COLO668 (cell line): ENCODE results near the gene WNT3.
A peak's percentile ranks its signal among the peaks of the same experiment; 100 is the strongest.
"Not testable (repeated sequence)": the region's sequence is repeated elsewhere in the genome, so short reads cannot be mapped to it uniquely, and the experiment has no call there.

Experiments used
- DNase-seq: peaks from one replicate; lab custom pipeline; 2025; ENCODE audit not compliant: unreplicated experiment; lab: John Stamatoyannopoulos, UW

Gene WNT3

DNA sequence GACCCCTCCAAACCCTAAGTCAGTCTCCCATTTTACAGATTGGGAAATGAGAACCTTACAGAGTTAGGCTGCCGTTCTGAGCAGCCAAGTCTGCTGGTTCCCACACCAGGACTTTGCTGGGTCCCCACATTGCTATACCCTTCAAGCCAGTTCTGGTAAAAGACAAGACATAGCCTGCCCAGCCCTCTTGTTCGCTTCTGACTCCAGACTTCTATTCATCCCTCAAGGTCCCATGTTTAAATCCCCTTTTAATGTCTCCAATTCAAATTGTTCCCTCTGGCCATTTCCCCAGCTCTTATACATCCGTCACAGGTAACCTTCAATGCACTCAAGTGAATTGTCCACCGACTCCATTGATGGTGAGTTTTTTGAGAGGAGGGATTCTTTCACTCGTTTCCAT lies 30.2 kb downstream of the WNT3 start:
- no peak for DNase-seq

DNA sequence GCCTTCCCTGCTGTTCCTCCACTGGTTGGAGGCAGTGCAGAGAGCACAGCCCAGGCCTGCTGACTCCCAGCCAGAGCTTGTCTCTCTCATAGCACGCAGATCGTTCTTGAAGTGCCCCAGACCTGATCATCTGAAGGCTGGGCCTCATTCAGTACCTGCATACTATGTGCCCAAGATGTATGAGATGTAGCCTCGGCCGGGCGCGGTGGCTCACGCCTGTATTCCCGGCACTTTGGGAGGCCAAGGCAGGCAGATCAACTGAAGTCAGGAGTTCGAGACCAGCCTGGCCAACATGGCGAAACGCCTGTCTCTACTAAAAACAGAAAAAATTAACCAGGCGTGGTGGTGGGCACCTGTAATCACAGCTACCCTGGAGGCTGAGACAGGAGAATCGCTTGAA lies 31.0 kb downstream of the WNT3 start:
- no peak for DNase-seq

DNA sequence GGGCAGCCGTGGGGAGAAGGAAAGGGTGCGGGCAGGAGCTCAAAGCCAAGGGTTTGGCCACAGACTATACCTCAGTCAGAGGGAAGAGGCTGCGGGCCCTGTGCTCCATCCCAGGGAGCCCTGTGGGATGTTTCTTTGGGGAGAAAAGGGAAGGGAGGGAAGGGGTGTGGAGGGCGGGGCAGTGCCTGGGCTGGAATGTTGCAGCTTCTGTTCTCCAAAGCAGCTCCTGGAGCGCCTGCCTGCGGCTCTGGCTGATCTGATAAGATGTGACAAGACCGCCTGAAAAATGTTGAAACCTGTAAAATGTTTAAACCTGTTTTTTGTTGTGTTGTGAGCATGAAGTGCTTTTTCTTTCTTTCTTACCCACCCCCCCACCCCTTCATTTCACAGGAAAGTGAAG lies 32.8 kb downstream of the WNT3 start:
- no peak for DNase-seq

DNA sequence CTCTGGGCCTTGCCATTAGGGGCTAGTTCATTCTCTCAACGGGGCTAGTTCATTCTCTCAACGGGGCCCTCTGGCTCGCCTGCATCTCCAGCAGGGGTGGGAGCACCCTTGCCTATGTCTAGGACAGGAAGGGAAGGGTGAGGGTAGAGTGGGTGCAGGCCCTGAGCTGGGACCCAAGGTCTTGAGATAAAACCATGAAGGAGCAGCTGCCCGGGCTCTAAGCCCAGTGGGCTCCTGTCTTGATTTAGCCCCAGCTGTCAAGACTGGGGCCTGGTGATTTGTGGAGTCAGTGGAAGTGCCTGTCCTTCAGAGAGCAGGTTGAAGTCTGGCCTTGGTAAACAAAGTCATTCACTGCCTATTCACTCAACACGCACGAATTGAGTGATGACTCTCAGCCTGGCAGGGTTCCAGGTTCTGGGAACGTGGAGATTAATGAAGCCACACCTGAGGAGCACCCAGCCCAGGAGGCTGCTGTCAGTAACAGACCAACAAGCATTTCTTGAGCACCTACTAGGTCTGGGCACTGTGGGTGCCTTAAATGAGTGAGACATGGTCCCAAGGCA lies 35.4 kb downstream of the WNT3 start:
- peak; percentile 71 for DNase-seq

DNA sequence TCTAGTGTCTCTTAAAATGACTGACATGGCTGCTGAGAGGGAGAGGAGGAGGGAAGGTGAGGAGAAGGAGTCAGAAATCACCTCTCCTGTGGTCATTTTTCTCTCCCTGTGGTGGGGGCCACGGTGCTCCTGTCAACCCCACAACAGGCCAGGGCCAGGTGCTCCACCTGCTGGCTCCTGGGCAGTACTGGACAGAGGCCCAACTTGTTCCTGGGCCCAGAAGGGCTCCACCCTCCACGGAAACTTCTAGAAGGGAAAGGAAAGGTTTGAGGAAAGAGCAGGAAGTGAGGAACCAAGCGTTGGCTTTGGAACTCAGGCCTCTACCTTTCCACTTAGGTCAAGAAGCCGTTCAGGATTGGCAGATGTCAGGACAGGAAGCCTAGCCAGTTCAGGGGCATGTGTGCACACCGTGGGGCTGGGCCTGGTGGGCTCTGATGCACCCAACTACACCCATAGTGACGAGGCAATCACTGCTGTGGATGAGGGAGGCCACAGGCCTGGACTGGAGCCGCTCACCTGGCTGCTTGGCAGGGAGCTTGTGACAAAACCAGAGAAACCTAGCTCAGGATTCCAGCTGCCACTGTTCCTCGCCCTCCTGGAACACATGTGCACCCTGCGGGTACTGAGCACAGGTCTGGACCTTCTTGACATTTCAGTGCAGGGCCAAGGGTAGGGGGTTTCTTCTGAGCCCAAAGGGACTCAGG lies 36.1 kb downstream of the WNT3 start:
- DNase-seq, result peak; percentile 10

DNA sequence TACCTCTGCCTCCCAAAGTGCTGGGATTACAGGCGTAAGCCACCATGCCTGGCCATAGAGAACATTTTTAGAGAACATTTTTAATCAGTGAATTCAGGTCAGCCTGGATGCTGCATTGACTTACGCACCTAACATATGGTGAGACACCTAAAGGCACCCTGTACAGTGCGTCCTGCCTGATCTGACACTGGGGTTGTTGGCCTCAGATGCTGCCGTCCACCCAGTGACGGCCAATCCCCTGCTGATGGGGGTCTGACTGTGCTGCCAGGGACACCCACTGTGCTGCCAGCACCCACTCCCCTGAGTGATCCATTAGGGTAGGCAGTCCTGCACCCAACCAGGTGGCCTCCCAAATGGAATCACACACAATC lies 38.5 kb downstream of the WNT3 start:
- DNase-seq, result no peak

DNA sequence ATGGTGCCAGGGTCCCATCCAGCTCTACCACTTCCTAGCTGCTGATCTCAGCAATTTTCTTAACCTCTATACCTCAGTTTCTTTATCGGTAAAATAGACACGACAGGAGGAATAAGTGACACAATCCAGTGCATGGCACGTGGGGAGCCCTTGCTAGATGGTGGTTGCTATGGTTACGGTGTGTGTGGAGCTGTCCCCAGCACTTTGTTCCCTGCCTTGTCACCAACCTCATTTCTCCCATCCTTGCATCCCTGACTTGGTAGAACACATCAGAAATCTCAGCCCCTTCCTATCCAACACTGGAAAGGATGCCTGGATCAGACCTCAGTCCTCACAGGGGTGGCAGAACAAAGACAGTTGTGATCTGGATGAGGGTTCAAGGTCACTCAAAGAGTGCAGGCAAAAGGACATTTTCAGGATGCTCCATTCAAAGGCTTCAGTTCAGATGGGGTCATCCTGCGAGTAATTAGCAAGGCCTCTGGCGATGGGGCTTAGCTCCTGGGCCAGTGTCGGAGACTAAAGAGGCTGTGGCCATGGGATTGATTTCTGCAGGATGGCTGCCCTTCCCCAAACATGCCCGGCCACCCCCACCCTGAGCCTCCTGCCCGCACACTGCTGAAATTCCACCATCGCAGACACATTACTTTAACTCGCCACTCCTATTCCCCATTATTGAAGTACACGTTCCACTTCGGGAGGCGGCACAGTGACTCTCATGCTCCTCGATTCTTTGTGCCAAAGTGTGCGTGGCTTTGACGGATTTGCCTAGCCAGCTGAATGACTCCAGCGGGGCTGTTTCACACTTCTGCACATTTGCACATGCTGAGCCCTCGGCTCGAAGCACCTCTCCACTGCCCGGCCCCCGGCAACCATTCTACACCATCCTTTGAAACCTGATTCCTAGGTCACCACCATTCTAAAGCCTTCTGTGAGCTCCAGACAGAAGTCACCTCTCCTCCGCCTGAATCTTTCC lies 40.3 kb downstream of the WNT3 start:
- no peak for DNase-seq

DNA sequence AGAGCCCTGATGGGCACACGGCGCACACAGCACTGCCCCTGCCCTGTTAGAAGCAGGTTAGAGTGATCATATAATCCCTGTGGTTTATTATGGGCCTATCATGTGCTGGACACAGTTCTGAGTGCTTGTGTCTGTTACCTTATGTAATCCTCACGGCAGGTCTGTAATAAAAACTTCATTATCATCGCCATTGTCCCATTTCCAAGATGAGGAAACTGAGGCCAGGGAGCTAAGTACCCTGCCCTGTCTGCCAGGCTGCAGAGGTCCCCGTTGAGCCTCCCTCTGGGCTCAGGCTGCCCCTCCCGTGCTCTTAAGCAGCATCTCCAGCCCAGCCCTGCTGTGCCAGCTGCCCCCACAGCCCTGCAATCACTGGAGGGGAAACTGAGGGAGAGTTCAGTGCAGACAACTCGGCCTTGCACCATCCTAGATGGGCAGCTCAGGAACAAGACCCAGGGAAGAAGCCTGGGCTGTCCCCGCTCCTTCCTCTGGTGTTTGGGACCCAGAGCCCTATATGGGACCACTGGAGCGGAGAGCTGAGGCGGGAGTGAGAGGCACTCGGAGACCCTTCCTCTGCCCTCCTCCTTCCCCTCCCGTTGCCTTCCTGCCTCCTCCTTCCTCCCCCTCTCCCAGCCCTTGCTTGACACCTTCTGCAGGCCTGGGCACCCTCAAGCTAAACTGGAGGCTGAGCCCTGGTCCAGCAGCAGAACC lies 42.0 kb downstream of the WNT3 start:
- no peak for DNase-seq

DNA sequence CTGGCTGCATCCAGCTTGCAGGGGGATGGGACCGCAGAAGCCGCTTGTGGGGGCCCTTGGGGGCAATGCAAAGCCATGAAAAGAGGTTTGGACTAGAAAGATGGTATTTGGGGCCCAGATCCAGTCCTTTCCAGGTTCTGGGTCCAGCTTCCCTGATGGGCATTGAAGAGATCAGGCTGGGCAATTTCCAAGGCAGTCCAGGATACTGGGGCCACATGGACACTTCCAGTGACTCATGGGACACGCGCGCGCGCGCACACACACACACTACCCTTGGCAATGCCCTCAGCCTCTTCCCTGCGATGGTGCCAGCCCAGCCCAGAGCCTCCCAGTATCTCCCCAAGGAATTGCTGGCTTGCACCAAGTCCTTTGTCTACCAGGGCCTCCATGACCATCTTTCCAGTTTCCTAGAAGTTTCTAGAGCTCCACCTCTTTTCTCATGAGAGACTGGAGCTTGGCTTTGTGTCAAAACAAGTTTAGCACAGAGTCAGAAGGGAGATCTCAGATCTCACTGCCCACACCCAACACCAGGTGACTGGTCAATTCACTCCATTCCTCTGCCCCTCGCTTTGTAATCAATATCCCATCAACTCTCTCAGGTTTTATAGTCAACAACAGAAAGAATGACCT lies 44.3 kb downstream of the WNT3 start:
- no peak for DNase-seq

DNA sequence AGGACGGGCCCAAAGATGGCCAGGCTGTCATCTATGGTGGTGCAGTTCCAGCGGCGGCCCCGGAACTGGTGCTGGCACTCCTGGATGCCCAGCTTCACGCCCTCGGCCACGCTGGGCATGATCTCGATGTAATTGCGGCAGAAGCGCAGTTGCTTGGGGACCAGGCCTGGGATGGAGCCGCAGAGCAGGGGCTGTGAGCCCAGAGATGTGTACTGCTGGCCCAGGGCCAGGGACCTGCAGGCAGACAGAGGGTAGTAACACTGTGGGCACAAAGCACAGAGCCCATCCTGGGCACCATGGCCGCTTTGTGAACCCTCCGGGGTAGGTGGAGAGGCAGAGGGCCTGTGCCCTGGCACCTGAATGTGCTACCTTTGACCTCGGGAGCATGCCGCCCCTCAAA lies 44.8 kb downstream of the WNT3 start:
- no peak for DNase-seq

DNA sequence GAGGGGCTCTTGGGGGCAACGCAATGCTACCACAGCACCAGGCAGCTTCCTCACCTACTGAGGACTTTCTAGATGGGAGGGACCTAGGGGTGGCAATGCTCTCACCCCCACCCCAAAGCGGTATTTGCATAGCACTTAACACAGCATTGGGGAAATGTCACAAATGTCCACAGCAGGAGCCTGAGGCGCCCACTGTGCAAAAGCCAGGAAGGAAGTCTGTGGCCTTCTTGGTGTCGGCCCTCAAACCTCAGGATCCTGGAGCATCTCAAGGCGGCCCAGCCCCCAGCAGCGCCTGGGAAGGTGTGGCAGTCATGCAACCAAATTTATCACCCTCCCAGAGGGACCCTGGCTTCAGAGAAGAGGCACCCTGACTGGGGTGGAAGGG lies 45.3 kb downstream of the WNT3 start:
- no peak for DNase-seq

DNA sequence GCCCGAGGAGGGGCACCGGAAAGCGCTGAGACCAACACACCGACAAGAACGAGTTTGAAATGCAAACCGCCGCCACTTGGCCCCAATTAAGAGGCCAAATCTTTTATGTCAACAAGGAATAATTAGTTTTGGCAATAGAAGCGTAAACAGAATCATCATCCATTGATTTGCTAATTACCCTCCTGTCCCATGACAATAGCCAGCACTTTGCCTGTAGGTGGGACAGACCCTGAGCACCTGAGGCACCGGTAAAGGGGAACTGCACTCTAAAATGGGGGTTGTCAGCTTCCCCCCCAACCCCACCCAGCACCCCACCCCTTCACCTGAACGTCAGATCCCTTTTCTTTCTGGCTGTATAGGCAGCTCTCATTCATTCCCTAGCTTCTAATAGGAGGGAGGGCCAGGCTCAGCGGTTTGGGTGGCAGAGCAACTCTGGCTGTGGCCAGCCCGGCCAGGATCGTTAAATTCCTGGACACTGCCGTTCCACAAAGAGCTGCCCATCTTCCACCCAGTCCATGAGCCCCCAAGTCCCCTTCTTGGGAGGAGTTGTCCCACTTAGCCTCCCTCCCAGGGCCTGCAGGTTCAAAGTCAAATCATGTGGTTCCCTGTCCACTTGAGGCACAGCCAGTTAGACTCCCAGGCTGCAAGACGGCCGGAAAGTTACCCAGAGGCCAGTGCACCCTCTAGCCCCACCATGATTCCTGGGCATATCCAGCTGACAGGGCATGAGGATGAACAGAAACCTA lies 45.8 kb downstream of the WNT3 start:
- DNase-seq, result no peak

DNA sequence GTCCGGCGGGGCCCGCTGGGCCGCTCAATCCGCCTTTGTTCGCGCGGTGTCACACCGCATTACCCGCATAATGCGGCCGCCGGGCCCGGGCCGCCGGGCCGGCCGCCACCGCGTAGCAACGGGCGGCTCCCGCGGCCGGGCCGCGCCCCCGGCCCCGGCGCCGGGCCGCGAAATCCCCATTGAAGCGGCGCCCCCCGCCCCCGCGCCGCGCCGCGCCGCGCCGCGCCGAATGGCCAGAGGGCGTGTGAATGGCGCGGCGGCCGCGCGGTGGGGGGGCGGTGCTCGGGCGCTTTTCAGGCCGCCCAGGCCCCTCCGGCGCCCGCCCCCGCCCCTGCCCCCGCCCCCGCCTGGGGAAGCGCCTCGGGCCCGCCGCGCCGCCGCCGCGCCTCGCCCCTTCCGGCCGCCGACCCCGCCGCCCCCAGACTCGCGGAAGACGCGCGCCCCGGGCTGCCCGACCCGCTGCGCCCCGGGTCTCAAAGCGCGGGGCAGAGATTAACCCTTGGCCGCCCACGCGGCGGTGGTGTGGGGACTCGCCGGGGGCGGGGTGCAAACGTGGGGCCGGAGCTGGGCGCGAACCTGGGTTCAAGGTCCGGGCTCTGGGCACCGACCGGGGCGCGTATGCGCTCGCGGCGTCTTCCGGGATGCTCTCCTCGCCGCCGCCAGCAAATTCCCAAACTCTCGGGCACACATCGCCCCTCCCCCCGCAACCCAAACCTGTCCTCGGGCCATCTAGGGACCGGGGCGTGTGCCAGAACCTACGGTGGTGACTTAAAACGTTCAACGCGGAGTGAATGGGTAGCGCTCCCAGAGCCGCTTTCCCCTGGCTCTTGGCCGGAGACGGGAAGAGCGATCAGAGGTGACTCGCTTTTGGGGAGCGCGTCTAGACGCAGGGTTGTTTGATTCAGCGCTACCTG lies 46.7 kb downstream of the WNT3 start:
- DNase-seq, result peak; percentile 26

DNA sequence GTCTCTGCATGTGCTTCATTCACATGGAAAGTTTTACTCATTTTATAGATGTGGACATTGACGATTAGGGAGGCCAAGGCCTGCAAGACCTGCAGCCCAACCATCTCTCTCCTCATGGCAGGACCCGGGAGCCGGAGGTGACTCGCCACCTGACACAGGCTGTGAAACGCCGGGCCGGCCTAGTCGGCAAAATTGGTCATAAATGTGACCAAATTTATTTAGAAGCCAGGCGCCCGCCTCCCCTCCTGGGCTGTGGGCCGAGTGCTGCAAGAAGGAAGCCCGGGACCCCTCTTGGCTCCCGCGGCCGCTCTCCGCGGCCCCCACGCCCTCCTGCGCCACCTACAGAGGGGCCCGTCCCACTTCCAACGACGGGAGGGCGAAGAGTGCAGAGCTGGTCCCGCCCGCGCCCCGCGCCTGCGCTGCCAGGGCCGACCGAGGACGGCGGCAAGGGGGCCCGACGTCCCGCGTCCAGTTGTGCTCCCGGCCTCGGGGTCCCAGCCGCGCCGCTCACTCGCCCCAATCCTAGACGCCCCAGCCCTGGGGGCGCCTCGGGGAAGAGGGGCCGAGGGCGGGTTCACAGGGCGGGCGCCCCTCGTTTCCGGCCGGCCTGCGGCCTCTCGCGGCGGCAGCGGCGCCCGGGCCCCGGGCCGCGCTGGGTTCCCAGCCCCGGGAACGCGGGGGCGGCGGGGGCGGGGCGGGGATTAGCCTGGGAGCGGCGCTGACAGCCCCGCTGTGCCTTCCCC lies 47.5 kb downstream of the WNT3 start:
- peak; percentile 34 for DNase-seq

DNA sequence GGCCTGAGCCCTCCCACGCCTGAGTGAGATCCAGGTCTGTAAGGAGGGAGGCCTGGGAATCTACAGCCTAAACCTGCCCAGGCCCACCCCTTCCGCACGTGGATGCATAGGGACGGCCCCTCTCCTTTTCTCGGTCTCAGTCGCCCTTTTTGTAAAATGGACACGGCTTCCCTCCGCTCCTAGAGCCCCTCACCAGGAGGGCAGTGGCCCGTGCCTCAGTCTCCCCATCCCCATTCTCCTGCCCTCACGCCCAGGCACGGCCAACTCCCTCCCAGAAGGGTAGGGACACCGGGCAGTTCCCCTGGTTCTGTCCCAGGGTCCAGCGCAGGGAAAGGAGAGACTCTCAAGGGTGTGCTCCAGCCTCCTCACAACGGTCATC lies 48.1 kb downstream of the WNT3 start:
- no peak for DNase-seq

DNA sequence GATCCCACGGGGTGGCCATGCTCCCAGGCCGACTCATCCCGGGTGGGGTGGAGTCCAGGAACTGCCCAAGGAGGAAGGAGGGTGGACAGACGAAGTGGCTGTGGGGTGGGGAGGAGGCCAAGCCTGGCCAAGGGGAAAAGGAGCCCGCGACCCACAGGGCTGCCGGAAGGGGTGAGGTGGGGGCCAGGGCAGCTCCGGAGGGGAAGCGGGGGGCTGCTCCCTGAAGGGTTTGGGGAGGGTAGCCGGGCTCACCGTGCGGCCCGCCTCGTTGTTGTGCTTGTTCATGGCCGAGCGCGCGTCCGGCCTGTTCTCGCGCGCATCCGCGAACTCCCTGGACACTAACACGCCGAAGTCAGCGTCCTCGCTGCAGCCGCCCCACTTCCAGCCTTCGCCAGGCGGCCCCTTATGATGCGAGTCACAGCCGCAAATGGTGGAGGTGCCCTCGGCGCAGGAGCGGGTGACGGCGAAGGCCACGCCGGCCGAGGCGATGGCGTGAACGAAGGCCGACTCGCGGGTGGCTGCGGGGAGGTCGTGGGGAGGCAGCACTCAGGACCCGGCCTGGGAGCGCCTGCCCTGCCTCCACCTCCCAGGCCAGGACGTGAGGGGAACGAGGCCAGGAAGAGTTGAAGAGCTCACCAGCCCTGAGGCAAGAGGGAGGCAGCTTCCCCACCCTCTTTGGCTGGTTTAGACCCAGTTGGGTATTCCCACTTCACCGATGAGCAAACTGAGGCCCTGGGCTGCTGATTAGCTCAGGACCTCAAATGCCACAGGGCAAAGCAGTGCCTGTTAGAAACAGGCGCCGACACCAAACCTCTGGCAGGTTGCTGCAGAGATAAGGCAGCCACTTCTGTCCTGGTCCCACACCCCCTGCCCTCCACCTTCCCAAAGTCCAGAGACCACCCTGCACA lies 48.7 kb downstream of the WNT3 start:
- no peak for DNase-seq

DNA sequence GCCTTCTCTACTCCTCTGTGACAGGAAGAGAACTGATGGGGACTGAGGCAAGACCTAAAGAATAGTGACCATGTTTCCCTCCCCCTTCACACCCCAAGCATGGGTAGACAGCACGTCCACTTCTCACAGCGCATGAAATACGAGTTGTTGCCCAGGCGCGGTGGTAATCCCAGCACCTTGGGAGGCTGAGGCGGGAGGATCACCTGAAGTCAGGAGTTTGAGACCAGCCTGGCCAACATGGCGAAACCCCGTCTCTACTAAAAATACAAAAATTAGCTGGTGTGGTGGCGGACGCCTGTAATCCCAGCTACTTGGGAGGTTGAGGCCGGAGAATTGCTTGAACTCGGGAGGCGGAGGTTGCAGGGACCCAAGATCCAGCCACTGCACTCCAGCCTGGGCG lies 49.6 kb downstream of the WNT3 start:
- not testable (repeated sequence) for DNase-seq

DNA sequence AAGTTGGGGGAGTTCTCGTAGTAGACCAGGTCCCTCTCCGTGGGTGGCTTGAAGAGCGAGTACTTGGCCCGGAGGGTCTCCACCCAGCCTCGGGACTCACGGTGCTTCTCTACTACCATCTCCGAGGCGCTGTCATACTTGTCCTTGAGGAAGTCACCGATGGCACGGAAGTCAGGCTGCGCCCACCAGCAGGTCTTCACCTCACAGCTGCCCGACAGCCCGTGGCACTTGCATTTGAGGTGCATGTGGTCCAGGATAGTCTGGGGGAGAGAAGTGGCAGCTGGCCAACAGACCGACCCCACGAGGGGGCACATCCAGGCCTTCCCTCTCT lies 50.0 kb downstream of the WNT3 start:
- no peak for DNase-seq
